Measurements from ENCODE around the gene HBA1. TPM values are rescaled to one million over a fixed set of nuclear protein-coding genes. Genes with fewer than 3 reads are reported as not detected.

The HBA1 gene
- total RNA-seq, 5 donors from 2014 or later (not counting 1 experiment from before 2014, with no cell fraction given), result 5.5 to 6.4 (median 6.0) TPM; not detected in 2

Other genes with a start within 250 kb of the HBA1 start
- gene POLR3K, start 123.1 kb upstream of the HBA1 start, total RNA-seq, result 10 to 100 TPM; 11.1 to 24.3 (median 21.3) TPM
- gene SNRNP25, start 122.9 kb upstream of the HBA1 start, total RNA-seq, result 10 to 100 TPM in 2 of 5 donors, 1 to 10 TPM in 3; 6.8 to 11.4 (median 9.0) TPM
- gene RHBDF1, start 104.0 kb upstream of the HBA1 start, total RNA-seq, result under 1 TPM; 0.19 to 0.93 (median 0.53) TPM
- gene MPG, start 98.5 kb upstream of the HBA1 start, total RNA-seq, result 10 to 100 TPM; 18.3 to 48.2 (median 38.7) TPM
- gene NPRL3, start 38.0 kb upstream of the HBA1 start, total RNA-seq, result 10 to 100 TPM; 29.3 to 44.1 (median 39.2) TPM
- under 1 TPM in 3 of 5 donors, not detected in 2; 0.51 to 0.76 (median 0.59) TPM for gene HBZ, start 24.0 kb upstream of the HBA1 start, total RNA-seq
- gene HBM, start 10.7 kb upstream of the HBA1 start, total RNA-seq, result not detected
- 10 to 100 TPM in 1 of 5 donors, not detected in 4; 13.2 TPM for gene HBA2, start 3.8 kb upstream of the HBA1 start, total RNA-seq
- not detected for gene HBQ1, start 3.8 kb downstream of the HBA1 start, total RNA-seq
- gene LUC7L, start 52.8 kb downstream of the HBA1 start, total RNA-seq, result 100 to 1,000 TPM; 134 to 170 (median 158) TPM
- gene FAM234A, start 58.1 kb downstream of the HBA1 start, total RNA-seq, result 10 to 100 TPM; 31.6 to 38.2 (median 36.1) TPM
- under 1 TPM in 1 of 5 donors, not detected in 4; 0.54 TPM for gene RGS11, start 99.3 kb downstream of the HBA1 start, total RNA-seq
- gene ARHGDIG, start 103.9 kb downstream of the HBA1 start, total RNA-seq, result 1 to 10 TPM in 1 of 5 donors, under 1 TPM in 2, not detected in 2; 0.40 to 1.6 (median 0.59) TPM
- under 1 TPM in 3 of 5 donors, not detected in 2; 0.38 to 0.54 (median 0.53) TPM for gene PDIA2, start 106.5 kb downstream of the HBA1 start, total RNA-seq
- gene AXIN1, start 176.0 kb downstream of the HBA1 start, total RNA-seq, result 10 to 100 TPM; 38.5 to 58.9 (median 50.4) TPM
- 10 to 100 TPM; 29.3 to 43.8 (median 34.5) TPM for gene MRPL28, start 193.9 kb downstream of the HBA1 start, total RNA-seq
- gene PGAP6, start 205.3 kb downstream of the HBA1 start, total RNA-seq, result 100 to 1,000 TPM in 4 of 5 donors, 10 to 100 TPM in 1; 34.9 to 143 (median 122) TPM
- gene NME4, start 220.5 kb downstream of the HBA1 start, total RNA-seq, result 10 to 100 TPM; 32.5 to 48.4 (median 41.3) TPM
- 10 to 100 TPM; 10.5 to 17.6 (median 11.3) TPM for gene DECR2, start 225.2 kb downstream of the HBA1 start, total RNA-seq
- 10 to 100 TPM; 36.9 to 49.0 (median 44.1) TPM for gene RAB11FIP3, start 249.0 kb downstream of the HBA1 start, total RNA-seq

Measured in T-cell (primary cell).